ENCODE data around the gene AK4. TPM values are rescaled to one million over a fixed set of nuclear protein-coding genes. Genes with fewer than 3 reads are reported as not detected.
A peak's percentile ranks its signal among the peaks of the same experiment; 100 is the strongest.

The AK4 gene
- total and polyA plus RNA-seq, 2 of the 8 experiments (the other 6 are each of a cell fraction or from before 2014, with no cell fraction given): 64.5 to 175 TPM

GRCh38 chr1:65253800-65254319 lies 105.9 kb downstream of the AK4 start (continued):
- TF ChIP-seq EGR1 (IDR thresholded peaks at IDR 0.05; ENCODE audit: borderline replicate concordance, low read depth, low read length) (no peak), SP2 (IDR thresholded peaks at IDR 0.05; ENCODE audit: low read length) (no peak), FOSL1 (IDR thresholded peaks at IDR 0.05; ENCODE audit: insufficient read depth, low read depth, low read length) (no peak), PHF8 (conservative IDR thresholded peaks at IDR 0.05; ENCODE audit: low read depth, low read length) (0 out of 2 replicates have a peak, but pooled peaks have one; percentile 28), HDAC6 (IDR thresholded peaks at IDR 0.05; ENCODE audit: low read depth, low read length) (no peak), E2F6 (IDR thresholded peaks at IDR 0.05) (no peak), SP4 (IDR thresholded peaks at IDR 0.05; ENCODE audit: low read length) (no peak), ATF2 (IDR thresholded peaks at IDR 0.05; ENCODE audit: low read length) (no peak), TEAD4 (IDR thresholded peaks at IDR 0.05; ENCODE audit: low read depth, low read length) (0 out of 2 replicates have a peak, but pooled peaks have one; percentile 24), TAF1 (IDR thresholded peaks at IDR 0.05; ENCODE audit: low read depth, low read length) (no peak)

Data from H1 (cell line).